GM12801 (cell line): Measurements from ENCODE around the gene GNAI1.

Experiments used
- TF ChIP-seq, protein P1 (sequence below): IDR thresholded peaks from one replicate; pipeline ENCODE4 v1.5.1; 2011; ENCODE audit warnings: control low read depth; ENCODE audit not compliant: insufficient read length; ENCODE audit errors: extremely low read depth

GNAI1 gene

DNA sequence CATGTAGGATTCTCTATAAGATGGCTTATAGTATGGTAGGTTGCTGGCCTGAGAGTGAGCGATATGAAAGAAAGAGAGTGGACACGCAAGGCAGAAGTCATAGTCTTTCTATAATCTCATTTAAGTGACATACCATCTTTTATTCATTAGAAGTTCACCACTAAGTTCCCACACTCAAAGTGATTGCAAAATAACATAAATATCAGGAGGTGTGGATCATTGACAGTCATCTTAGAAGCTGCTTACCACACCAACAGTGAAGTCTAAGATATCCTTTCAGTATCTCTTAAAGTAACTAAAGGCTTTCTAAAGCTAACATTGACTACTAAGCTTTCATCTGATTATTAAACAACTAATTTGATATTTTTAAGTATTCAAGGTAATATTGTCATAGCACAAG is 36.9 kb upstream of the GNAI1 start:
- TF ChIP-seq, protein P1, sequence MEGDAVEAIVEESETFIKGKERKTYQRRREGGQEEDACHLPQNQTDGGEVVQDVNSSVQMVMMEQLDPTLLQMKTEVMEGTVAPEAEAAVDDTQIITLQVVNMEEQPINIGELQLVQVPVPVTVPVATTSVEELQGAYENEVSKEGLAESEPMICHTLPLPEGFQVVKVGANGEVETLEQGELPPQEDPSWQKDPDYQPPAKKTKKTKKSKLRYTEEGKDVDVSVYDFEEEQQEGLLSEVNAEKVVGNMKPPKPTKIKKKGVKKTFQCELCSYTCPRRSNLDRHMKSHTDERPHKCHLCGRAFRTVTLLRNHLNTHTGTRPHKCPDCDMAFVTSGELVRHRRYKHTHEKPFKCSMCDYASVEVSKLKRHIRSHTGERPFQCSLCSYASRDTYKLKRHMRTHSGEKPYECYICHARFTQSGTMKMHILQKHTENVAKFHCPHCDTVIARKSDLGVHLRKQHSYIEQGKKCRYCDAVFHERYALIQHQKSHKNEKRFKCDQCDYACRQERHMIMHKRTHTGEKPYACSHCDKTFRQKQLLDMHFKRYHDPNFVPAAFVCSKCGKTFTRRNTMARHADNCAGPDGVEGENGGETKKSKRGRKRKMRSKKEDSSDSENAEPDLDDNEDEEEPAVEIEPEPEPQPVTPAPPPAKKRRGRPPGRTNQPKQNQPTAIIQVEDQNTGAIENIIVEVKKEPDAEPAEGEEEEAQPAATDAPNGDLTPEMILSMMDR, result no peak

DNA sequence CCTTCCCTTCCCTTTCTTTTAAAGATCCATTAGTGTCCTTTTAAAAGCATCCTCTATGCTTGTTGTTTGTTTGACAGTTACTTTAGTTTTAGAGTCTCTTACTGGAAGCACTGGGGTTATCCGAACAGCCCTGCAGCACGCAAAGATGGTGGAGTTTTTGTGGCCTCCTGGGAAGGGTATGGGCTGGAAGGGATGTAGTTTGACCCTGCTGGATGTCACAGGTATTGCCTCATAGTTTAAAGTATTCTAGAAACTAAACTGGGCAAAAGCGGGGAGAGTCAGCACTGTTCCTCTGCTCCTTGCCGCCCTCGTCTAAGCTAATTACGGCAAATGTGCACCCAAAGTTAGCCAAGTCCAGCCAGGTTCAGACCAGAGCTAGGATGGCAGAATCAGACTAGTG is 35.8 kb upstream of the GNAI1 start:
- TF ChIP-seq, protein P1, result no peak

DNA sequence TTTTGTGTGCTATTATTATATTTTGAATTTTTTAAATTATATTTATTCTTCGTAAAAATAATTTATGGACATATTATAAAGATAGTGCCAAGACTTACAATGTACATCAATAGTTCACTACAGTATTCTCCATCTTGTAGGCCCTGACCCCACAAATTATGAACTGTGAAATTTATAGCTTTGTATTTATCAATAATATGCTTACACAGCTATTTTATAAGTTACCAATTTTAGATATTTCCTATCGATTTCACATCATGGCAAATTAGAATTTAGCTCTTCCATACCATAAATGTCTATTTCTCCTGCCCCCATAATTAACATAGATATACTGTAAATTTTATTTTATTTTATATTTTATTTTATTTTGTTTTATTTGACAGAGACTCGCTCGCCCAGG is 34.4 kb upstream of the GNAI1 start:
- TF ChIP-seq, protein P1, result no peak

DNA sequence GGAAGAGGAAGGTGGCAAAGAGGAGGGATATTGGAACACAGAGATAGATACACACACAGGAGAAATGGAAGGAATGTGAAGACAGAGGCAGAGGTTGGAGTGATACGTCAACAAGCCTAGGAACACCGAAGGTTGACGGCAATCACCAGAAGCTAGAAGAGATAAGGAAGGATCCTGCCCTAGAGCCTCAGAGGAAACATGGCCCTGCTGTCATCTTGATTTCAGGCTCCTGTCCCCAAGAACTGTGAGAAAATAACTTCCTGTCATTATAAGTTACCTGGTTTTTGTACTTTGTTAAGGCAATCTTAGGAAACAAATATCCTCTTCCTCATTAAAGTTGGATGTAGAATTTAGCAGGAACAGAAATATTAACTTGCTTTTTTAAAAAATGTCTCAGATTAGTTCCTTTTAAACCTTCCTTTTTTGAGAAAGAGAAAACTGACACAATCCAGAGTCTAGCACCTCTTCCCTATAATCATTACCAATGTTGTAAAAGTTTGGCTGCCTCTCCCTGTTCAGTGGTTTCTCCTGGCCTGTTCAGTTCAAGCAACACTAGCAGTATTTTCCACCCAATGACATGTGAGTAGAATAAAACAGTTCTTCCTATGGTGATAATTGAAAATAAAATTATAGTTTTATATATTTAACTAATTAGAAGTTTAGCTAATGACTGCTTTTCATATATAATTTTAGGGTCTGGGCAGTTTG is 28.8 kb upstream of the GNAI1 start:
- TF ChIP-seq, protein P1, result no peak

DNA sequence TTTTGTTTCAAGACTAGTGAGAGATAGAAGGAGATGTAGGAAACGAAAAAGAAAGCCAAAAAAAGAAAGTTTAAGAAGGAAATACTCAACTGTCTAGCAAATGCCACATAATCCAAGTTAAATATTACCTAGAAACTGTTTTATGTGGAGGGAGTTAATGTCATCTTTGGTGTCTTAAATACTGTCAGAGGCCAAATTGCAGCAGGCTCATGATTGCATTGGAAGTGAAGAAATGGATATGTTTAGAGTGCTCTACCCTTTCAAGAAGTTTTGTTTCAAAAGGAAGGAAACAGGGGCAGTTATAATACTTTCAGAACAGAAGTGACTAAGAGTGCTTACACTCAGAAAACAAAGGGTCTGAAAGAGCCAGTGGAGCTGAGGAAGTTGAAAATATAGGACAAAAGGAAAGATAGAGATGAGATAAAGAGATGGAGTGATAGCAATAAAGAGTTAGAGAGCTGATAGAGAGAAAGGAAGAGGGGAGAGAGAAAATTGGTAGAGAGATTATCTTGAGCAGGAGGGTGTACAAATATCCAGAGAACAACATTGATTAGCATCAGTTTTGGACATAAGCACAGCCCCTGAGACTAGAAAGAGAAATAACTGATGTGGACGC is 28.0 kb upstream of the GNAI1 start:
- TF ChIP-seq, protein P1, result no peak

DNA sequence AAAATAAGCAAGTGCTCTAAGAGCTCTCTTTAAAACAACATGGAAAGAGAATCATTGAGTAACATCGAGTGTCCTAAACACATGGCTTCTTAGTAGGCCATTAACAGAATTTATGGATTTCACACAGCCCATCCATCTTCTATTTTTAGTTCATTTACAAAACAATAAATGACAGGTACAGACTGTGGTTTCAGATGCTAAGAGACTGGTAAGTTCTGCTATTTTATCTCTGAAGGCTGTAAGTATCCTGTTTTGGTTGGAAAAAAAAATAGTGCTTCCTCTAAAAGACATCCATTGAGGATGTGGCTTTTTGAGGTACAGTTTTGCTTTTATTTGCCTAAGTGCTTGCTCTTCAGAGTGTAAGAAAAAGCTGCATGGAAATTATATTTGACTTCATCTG is 27.4 kb upstream of the GNAI1 start:
- TF ChIP-seq, protein P1, result no peak

DNA sequence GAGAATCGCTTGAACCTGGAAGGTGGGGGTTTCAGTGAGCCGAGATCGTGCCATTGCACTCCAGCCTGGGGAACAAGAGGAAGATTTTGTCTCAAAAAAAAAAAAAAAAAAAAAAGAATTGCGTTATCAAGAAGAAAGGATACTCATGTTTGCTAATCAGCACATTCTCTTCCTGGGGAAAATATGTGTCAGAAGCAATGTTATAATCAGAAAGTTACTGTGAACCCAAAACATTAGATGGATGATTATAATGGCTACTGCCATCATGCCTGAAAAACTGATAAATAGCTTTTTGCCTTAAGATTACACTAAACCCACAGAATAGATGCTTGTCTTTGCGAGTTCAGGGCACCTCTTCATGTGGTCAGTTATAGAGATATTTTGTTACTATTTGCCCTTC is 24.3 kb upstream of the GNAI1 start:
- TF ChIP-seq, protein P1, result no peak
